AG09309 (cell line): Measurements from ENCODE around the gene TOMM20.

Experiments
- DNase-seq: peaks from one replicate; pipeline ENCODE4 v3.0.0-alpha.2; 2010; ENCODE audit warnings: low read depth
- H3K4me3 ChIP-seq: 2 replicates; pipeline ENCODE4 v1.5.1; 2011; ENCODE audit warnings: mild to moderate bottlenecking, low read depth, low read length, moderate library complexity; ENCODE audit not compliant: control insufficient read depth
- TF ChIP-seq, protein P1 (sequence below): IDR thresholded peaks from 2 replicates; pipeline ENCODE4 v1.5.1; 2011; ENCODE audit warnings: mild to moderate bottlenecking, low read depth, low read length, inconsistent platforms; ENCODE audit not compliant: insufficient read depth, control insufficient read depth; ENCODE audit errors: missing control alignments

The TOMM20 gene

DNA sequence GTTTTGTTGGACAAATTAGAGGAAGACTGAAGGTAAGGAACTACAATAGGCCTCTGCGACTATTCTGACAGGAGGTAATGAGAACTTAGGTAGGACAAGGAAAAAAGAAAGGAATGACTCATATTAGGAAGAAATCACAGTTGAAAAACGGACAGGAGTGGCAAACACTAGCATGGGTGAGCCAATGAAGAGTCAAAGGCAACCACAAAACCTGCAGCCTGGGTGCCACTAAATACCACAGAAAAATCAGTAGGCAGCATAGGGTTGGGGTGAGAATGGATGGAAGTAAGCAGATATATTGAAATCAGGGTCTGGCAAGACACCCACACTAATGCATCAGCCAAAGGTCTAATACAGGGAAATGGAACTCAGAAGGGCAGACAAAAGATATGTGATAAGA is 22.4 kb upstream of the TOMM20 start:
- DNase-seq, result no peak
- TF ChIP-seq, protein P1, sequence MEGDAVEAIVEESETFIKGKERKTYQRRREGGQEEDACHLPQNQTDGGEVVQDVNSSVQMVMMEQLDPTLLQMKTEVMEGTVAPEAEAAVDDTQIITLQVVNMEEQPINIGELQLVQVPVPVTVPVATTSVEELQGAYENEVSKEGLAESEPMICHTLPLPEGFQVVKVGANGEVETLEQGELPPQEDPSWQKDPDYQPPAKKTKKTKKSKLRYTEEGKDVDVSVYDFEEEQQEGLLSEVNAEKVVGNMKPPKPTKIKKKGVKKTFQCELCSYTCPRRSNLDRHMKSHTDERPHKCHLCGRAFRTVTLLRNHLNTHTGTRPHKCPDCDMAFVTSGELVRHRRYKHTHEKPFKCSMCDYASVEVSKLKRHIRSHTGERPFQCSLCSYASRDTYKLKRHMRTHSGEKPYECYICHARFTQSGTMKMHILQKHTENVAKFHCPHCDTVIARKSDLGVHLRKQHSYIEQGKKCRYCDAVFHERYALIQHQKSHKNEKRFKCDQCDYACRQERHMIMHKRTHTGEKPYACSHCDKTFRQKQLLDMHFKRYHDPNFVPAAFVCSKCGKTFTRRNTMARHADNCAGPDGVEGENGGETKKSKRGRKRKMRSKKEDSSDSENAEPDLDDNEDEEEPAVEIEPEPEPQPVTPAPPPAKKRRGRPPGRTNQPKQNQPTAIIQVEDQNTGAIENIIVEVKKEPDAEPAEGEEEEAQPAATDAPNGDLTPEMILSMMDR, result no peak
- no peak overlapping the region for H3K4me3 ChIP-seq

DNA sequence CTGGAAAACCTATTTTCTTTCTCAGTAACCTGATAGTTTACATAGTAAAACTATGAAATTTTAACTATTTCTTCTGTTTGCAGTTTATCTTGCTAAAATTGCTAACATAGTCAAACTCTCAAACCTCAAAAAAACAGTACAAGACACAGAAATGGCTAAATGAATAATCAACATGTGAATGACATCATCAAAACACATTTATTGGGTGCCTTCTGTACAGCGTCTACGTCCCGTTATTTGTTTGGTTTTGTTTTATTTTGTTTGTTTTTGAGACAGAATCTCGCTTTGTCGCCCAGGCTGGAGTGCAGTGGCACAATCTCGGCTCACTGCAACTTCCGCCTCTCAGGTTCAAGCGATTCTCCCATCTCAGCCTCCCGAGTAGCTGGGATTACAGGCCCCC is 21.2 kb upstream of the TOMM20 start:
- DNase-seq, result no peak
- TF ChIP-seq, protein P1, result no peak
- no peak overlapping the region for H3K4me3 ChIP-seq

DNA sequence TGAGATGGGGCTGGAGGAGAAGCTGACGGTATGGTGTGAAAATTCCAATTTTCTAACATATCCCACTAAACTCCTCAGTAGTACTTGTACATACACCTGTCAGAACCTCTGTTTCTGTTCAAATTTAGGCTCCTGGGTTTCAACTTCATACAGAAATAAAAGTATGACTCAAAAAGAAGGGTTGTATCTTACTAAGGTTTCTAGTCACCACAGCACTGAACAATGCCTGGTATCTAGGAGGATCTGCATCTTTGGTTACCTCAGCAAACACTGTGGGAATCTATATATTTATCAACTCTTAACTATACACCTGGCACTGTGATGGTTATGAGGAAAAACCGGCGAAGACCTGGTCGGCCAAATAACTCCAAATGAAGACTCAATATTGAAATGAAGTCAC is 18.6 kb upstream of the TOMM20 start:
- TF ChIP-seq, protein P1, result no peak
- H3K4me3 ChIP-seq, result no peak overlapping the region
- no peak for DNase-seq

DNA sequence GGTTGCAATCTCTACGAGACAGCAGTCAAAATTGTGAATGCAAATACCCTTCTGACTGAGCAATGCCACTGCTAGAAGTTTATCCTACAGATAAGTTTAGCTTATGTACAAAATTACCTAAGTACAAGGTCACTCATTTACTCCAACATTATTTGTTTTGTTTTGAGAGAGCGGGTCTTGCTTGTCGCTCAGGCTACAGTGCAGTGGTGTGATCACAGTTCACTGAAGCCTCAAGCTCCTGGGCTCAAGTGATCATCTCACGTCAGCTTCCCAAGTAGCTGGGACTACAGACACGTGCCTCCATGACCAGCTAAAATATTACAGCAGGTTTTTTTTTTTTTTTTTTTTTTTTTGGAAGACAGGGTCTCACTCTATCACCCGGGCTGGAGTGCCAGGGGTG is 17.0 kb upstream of the TOMM20 start:
- no peak for DNase-seq
- no peak overlapping the region for H3K4me3 ChIP-seq
- TF ChIP-seq, protein P1, result no peak

DNA sequence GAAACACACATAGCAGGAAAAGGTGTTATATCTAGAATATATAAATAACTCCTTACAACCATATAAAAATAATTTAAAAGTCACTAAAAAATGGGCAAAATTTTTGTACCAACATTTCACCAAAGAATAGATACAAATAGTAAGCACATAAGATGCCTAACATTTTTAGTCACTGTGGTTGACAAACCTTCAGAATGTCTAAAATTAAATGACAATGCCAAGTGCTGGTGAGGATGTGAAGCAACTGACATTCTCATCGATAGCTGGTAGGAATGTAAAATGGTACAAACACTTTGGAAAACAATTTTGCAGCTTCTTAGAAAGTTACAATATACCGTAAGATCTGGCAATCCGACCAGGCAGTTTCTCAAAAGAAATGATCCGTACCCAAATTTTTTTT is 14.4 kb upstream of the TOMM20 start:
- TF ChIP-seq, protein P1, result no peak
- no peak overlapping the region for H3K4me3 ChIP-seq
- DNase-seq, result no peak

DNA sequence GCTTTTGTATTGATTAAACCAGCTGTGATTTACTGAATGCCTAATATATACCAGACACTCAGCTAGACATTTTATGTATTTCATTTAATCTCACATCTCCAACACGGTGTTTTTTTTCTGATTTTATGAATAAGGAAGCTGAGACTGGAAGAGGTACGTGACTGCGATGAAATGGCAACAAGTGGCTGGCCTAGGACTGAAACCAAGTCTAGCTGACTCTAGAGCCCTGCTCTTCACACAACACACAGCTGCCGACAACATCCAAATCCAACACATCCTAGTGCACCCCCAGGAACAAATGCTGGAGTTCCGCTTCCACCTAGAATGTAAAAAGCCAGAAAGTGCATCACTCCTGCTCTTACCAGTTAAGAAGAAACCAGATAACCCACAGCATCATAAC is 10.7 kb upstream of the TOMM20 start:
- H3K4me3 ChIP-seq, result no peak overlapping the region
- TF ChIP-seq, protein P1, result no peak
- no peak for DNase-seq

DNA sequence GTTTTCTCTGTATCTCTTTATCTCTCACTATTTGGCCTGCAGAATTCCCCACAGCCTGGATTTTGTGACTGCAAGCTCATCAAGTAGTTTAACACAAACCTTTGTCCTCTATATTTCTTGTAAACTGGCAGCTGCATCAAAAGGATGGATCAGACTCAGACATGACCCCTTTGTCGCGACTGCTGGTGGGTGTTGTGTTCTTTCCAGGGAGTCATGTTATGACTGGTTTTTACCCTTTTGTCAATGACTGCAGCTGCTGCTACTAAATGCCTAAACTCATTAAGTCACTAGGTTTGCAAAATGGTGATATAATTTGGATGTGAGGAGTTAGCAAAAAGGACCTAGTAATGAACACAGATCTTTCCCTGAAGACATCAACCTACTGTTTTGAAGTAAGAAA is 10.2 kb upstream of the TOMM20 start:
- DNase-seq, result no peak
- no peak overlapping the region for H3K4me3 ChIP-seq
- TF ChIP-seq, protein P1, result no peak
